Stimulated activated CD8-positive, alpha-beta memory T cell treated with anti-CD3 and anti-CD28 coated beads, Interleukin-12 subunit alpha, Interleukin-12 subunit beta, amount 100 ng/mL, for 1 hour (primary cell): ENCODE measurements around the gene PLK2.

Experiments used
- DNase-seq: peaks from one replicate; pipeline ENCODE4 v3.0.0-alpha.2; 2020; ENCODE audit warnings: low read depth

PLK2 gene

DNA sequence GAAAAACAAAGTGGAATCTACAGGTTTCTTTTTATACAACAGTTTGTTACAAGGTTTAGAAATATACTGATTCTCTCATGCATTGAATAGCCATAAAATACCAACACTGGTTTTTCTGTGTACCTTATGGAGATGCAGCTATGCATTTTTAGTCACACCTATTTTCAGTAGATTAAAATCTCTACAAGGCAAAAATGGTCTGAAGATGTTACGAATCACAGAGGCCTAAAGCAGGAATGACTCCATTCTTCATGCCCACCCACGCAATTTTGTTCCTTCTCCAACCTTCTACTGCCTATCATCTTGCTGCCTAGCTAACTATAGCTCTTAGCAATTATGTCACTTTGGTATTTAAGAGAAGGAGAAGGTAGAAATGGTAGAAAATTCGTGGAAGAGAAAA lies 9.9 kb downstream of the PLK2 start:
- DNase-seq: no peak

DNA sequence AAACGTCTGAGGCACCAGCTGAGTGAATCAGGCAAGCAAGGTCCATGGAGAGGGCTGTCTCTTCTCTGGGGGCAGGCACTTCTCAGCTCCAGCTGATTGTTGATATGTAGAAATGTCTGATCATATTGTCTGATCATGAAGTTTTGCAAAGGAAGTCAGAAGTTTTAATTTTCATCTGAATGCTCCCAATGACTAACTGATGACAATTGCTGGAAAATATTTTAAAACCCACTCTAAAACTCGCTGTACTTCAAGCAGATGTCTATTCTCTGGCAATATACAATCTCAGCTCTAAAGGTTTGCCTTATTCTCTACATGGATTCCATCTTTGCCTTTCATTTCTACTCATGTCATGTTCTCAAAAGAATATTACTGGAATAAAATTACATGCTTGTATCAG lies 12.7 kb downstream of the PLK2 start:
- DNase-seq: no peak

DNA sequence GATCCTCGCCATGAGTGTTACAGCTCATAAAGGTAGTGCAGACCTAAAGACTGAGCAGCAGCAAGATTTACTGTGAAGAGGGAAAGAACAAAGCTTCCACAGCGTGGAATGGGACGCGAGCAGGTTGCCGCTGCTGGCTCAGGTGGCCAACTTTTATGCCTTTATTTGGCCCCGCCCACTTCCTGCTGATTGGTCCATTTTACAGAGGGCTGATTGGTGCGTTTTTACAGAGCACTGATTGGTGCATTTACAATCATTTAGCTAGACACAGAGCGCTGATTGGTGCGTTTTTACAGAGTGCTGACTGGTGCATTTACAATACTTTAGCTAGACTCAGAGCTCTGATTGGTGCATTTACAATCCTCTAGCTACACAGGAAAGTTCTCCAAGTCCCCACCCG lies 13.9 kb downstream of the PLK2 start:
- no peak for DNase-seq

DNA sequence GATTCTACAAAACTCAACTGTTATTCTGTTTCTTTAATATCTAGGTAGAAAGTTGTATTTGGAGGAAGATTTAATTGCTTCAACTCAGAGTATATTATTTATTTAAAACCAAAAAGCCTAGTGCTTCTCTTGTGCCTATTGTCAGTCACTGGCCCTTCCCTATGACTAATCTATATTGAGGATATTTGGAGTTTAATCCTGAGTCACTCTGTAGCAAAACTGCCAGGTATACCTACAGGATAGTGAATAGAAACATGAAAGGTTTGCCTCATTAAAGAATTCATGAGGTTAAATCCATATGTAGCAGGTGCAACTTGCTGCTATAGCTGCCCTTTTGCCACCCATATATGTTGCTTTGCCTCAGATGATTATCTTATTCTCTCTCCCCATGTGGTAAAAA lies 15.1 kb downstream of the PLK2 start:
- no peak for DNase-seq

DNA sequence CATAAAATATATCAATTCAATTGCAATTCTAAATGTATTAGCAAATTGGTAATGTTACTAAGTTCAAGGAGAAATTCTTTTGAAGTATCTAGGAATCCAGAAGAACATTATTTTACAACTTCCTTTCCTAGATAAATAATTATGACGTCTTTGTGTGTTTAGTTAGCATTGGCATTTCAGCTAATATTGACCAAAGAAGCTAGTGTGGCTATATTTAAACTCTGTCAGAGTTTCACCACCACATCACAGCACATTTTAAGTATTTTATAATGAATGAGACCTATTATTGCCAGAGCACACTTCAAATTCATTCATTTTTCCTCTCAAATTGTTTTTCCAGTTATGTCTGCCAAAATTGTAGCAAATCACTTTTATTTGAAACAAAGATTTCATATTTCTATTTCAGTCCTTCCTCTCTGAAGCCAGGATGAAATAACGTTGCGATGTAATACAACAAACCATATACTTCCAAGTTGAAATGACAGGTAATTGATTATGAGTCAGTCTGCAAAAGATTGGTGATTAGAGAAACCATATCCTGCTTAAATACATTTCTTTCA lies 18.9 kb downstream of the PLK2 start:
- no peak for DNase-seq

DNA sequence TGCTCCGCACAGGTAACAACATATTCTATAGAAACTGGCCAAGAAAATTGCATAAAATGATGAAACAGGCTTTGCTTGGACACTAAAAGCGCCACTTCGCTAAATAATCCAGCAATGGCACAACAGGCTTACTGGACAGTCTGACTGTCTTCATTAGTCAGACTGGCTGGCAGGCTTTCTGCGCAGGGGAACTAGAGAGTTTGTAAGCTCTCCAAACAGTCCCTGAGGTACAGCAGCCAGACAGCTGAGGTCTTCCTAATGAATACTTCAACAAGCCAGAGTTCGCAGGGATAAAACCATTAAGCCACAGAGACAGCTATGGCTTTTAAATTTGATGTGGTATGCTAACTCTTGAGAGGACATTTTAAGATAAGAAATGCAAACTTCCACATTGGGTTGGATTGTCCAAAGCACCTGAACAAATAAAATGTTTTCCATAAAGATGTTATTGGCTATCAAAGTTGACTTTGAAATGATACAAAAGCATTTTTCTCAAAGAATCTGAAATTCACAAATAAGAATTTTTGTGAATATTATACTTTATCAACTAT lies 20.7 kb downstream of the PLK2 start:
- no peak for DNase-seq

DNA sequence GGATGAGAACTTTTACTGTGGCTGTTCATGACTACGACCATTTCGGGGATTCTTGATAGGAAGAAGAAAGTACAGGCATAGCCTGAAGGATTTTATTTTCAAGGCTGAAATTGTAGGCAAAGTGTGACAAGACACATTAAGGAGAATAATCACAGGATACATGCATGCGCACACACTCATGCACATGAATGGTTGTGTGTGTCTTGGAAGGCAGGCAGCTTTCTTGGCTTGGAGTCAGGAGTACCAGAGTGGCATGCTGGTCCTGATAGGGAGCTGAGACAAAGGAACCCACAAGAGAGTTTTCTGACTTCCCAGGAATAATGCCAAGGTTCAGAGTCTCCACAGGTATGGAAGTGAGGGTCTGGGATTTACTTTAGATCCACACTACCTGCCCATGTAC lies 22.2 kb downstream of the PLK2 start:
- no peak for DNase-seq

DNA sequence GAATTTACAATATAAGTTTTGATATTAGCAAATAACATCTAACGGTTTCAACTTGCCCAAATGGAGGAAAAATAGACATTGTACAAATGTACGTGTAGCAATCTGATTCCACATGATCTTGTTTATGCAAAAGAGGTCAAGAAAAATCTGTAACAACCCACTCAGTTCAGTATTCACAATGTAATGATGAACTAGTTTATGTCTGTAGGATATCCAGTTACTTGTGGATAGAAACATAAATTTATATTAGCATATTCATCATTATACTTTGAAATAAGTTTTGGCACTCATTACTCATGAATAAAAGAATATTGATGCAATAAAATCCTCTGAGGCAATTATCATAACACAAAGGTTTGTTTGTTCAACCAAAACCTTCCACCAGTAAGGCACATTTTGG lies 28.1 kb downstream of the PLK2 start:
- no peak for DNase-seq

DNA sequence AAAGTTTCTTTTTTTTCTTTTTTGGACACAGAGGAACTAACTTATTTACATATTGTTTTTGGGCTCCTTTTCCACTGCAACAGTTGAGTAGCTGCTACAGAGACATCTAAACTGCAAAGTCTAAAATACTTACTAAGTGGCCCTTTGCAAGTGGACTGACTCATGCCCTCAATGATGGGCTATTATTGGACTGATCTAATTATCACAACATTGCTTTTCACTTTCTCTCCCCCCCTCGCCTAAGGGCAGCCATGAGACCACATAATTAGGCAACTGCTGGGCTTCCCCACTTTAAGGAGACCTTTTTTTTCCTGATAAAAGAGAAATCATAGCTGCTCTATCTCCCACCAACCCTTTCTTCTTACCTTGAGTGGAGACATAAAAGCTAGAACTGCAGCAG lies 47.0 kb downstream of the PLK2 start:
- DNase-seq: no peak

DNA sequence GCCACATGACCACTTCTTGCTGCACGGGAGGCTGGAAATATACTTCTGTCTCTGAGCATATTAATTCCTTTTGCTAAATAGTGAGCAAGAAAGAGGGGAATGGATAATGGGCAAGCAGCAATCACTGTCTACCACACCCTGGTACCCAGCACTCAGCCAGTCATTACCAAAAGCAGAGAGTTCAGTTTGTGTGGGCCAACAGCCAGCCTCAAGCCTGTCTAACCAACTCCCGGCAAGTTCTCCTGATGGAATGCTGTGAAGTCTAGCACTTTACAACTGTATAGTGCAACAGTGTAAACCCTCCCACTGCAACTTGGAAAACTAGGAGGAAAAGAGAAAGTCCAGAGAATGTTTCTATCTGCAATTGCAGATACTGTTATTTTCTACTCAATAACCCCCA lies 47.8 kb downstream of the PLK2 start:
- DNase-seq: no peak

DNA sequence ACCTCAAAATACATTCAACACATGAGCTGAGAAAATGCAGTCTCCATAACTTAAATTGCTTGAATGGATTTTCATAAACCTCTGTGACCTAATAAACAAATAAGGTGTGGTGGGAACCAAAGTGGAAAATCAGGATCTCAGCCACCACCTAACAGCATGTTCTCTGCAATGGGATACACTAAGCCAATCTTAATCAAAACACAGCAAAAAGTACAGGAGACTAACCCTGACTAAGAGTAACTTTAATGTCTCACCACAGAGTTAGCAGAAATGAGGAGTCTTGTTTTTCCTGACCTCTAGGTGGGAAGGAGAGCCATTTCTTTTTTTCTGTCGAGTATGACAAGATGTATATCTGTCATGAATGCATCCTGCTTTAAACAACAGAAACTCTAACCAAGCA lies 48.5 kb downstream of the PLK2 start:
- no peak for DNase-seq

DNA sequence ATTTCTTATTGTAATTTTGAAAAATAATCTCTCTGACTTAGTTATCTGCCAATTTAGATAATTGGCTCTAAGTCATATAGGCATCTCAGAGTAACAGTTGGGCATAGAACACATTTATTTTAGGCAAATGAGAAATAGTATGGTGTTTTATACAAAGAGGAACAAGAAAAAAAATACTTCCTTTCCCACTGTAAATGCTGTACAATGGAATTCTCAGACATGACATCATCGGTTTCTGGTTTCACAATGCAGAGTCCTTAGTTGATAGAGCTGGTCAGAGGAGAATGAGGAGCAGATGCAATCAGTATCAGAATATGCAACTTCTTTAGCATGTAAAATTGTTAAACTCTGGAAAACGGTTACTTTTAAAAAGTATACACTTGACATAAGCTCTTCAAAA lies 49.4 kb downstream of the PLK2 start:
- no peak for DNase-seq

DNA sequence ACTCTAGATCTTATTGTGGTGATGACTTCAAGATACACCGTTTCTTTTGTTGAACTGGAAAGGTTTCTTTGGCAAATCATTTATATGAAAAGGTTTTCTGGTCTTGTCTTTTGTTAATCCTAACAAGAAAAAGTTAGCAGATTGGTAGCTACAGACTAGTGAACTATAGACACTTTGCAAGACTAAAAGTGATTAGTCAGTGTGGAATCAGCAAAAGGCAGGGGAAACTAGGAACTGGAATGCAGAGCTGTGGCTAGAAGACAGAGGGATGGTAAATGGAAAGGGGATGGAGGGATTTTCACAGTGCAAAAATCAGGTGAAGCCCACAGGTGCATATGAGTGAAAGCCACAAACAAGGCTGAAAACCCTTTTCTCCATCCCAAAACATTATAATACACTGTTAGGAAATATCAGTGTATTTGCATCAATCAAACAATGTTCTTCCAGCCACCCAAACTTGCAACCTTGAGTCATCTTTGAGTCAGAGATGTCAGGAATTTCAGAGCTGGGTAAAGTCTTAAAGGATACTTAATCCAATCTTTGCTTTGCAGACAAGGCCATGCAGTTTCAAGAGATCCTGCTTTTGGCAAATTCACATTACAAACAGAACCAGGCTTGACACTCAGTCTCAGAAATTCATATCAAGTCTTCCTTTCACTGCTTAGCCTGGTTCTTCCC lies 52.7 kb downstream of the PLK2 start:
- no peak for DNase-seq

DNA sequence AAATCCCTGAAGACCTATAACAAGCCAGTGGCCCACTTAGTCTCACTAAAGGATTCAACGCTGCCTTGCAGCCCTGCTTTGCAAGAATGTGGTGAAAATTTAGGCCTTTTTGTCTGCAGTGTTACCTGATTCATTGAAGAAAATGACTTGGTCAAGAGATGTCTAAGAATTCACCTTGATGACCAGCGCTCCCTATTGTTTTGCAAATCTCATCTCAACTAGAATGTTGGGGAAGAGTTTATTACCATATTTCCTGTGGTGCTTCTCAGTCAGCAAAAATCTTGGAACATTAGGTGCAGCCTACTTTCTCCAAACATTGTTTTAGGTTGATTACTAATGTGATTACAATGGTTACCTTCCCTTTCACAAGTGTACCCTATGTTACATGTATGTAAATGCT lies 53.5 kb downstream of the PLK2 start:
- no peak for DNase-seq

DNA sequence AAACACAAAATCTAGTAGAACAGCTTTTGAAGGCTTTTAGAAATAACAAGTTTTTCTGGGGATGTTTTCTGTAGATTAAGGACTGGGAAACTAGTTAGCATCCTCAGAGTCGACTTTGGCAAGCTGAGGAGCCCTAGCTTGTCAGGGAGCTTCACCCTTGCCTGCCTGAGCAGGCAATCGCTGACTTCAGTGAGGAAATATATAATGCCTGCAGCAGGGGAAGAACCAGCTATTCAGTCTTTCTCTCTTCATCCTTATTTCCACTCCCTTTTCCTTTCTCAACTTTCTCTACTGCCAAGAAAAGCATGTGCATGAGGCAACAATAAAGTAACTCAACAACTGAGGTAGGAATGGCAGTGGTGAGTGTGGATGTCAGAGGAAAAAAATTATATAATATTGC lies 54.7 kb downstream of the PLK2 start:
- no peak for DNase-seq

DNA sequence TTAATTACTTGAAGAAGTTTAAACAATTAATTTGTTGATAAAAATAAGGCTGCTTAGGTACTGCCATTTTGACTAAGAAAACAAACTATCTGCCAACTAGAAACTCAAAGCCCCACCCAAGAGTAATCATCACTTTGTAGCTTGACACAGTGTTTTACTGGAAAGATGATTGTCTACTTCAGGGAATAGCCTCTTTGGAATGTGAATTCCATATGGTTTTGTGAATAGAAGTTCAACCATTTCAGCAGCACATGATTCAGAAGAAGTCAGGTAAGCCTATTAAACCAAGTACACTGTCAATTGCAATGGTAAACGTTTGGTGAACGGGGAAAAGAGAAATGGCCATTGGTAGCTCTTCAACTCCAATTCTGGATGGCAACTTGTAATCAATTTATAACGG lies 55.2 kb downstream of the PLK2 start:
- no peak for DNase-seq
